ENCODE measurements around the gene TMPRSS4. TPM values are rescaled to one million over a fixed set of nuclear protein-coding genes. Genes with fewer than 3 reads are reported as not detected.

The TMPRSS4 gene
- total RNA-seq, 1 experiment from 2014 or later, result not detected

- Histone ChIP-seq H3K27me3 (ENCODE audit: insufficient read depth, low read length) (no peaks in the 10 kb centered on the region), H3K14ac (ENCODE audit: insufficient read depth, low read length) (no peak overlapping the region), H3K4me1 (ENCODE audit: insufficient read depth, low read length) (peaks cover 3% of the 10 kb centered on the region; the same call in 1 of the 2 replicates), H3K4me2 (ENCODE audit: insufficient read depth, insufficient read length, low read length) (no peak overlapping the region), H2BK120ac (ENCODE audit: low read depth, low read length, poor library complexity, severe bottlenecking) (no peak overlapping the region), H3T11ph (ENCODE audit: low read length) (no peak overlapping the region), H3K27ac (ENCODE audit: insufficient read length, low read depth, low read length) (no peak overlapping the region), H2BK15ac (ENCODE audit: low read depth, low read length) (no peak overlapping the region), H2BK5ac (ENCODE audit: insufficient read length, low read length) (no peak overlapping the region), H4K5ac (ENCODE audit: insufficient read length, low read depth, low read length) (no peak overlapping the region), H3K79me1 (ENCODE audit: insufficient read depth, low read depth, low read length, poor library complexity, severe bottlenecking) (no peaks in the 10 kb centered on the region), H3K79me2 (ENCODE audit: insufficient read depth, low read length) (no peaks in the 10 kb centered on the region), H4K91ac (ENCODE audit: insufficient read length, low read depth, low read length) (no peak overlapping the region), H2AFZ (ENCODE audit: low read length) (no peak overlapping the region), H2AK5ac (ENCODE audit: insufficient read length, low read length) (no peak overlapping the region), H2BK12ac (ENCODE audit: insufficient read length, low read depth, low read length) (no peak overlapping the region), H3K9ac (ENCODE audit: extremely low read depth, insufficient read length, low read length) (no peak overlapping the region), H4K20me1 (ENCODE audit: control insufficient read depth, insufficient read depth, insufficient read length) (no peaks in the 10 kb centered on the region), H3K56ac (ENCODE audit: insufficient read length, low read depth, low read length) (no peak overlapping the region), H4K8ac (replicated peaks; ENCODE audit: insufficient read length, low read depth, low read length) (no peak overlapping the region), H3K4ac (ENCODE audit: low read depth, low read length) (no peak overlapping the region), H2BK20ac (ENCODE audit: low read depth, low read length, poor library complexity, severe bottlenecking) (no peak overlapping the region), H3K23me2 (ENCODE audit: insufficient read length, low read depth, low read length, poor library complexity, severe bottlenecking) (no peaks in the 10 kb centered on the region), H3K18ac (ENCODE audit: insufficient read length, low read depth, low read length) (no peak overlapping the region), H3K9me3 (ENCODE audit: control insufficient read depth, low read depth, low read length) (no peaks in the 10 kb centered on the region), H3K23ac (ENCODE audit: insufficient read length, low read depth, low read length) (no peak overlapping the region)
- H3K9me3 Mint-ChIP-seq, result no peaks in the 10 kb centered on the region
- H3K36me3 Mint-ChIP-seq (ENCODE audit: insufficient read depth in 1 of 3, low read depth in 3 of 3), result no peaks in the 10 kb centered on the region; a peak in 1 of 7 replicates
- peaks cover 21% of the 10 kb centered on the region for H3K27me3 Mint-ChIP-seq (ENCODE audit: low read depth)
- peaks cover 19 to 37% of the 10 kb centered on the region in 2 experiments for H3K4me1 Mint-ChIP-seq
- no peak overlapping the region for H3K27ac Mint-ChIP-seq
- no peak for DNase-seq
- TF ChIP-seq CTCF (conservative IDR thresholded peaks at IDR 0.05), result no peak
- no CpG with 5 or more reads among the region's 13 CpGs for WGBS (ENCODE audit: extremely low coverage, insufficient read length, low lambda C conversion rate)
- H3K4me3 Mint-ChIP-seq, result no peak overlapping the region
Measured at GRCh38 chr11:118102721-118103261, 25.9 kb downstream of the TMPRSS4 start.
